ENCODE data around the gene ACSL5. TPM values are rescaled to one million over a fixed set of nuclear protein-coding genes. Genes with fewer than 3 reads are reported as not detected.

The ACSL5 gene
- total and polyA plus RNA-seq, 10 of the 15 experiments (the other 5 are each of a cell fraction or from before 2014, with no cell fraction given) = 22.3 to 57.0 (median 46.4) TPM

DNA sequence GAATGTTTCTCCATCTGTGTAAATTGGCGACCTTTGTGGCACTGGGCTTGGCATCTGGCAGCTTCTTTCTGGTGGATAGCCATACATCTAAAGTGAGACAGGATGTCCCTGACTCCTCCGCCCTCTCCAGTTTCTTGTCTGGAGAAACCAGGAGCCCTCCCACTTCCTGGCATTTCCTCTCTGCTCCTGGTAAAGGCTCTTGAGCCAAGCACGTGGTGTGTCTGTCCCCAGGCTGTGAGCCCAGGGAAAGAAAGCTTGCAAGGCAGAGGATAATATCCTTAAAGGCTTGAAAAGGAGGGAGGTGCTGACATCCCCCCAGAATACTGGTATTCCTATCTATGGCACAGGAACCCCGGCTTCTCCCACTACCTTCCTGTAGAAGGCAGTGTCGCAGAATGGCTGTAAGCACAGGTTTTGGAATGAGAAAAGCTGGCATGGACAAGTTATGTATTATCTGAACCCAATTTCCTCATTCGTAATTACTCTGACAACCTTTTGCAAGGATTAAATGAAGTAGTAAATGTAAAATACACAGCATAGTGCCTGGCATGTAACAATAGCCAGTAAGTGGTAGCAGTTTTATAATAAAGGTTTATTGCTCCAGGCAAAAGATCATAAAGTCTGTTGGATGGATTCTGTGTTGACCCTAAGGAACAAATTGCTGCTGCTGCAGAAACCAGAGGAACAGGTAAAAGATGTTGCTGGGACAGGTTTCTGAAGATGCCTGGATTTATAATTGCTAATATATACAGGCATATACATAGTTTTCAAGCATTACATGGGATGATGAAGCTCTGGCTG, 11.8 kb upstream of the ACSL5 start (continued):
- no peak for TF ChIP-seq NFXL1 (IDR thresholded peaks at IDR 0.05; ENCODE audit: borderline replicate concordance)
- no peak for TF ChIP-seq ELK1 (IDR thresholded peaks at IDR 0.05; ENCODE audit: low read depth, low read length)
- TF ChIP-seq BHLHE40 (IDR thresholded peaks at IDR 0.05; ENCODE audit: borderline replicate concordance in 1 of 2, low read depth in 2 of 2, low read length in 1 of 2) = no peak
- TF ChIP-seq, protein P1, sequence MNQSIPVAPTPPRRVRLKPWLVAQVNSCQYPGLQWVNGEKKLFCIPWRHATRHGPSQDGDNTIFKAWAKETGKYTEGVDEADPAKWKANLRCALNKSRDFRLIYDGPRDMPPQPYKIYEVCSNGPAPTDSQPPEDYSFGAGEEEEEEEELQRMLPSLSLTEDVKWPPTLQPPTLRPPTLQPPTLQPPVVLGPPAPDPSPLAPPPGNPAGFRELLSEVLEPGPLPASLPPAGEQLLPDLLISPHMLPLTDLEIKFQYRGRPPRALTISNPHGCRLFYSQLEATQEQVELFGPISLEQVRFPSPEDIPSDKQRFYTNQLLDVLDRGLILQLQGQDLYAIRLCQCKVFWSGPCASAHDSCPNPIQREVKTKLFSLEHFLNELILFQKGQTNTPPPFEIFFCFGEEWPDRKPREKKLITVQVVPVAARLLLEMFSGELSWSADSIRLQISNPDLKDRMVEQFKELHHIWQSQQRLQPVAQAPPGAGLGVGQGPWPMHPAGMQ (IDR thresholded peaks at IDR 0.05; ENCODE audit: borderline replicate concordance) = no peak

GRCh38 chr10:112362833-112363232, 11.1 kb upstream of the ACSL5 start:
- ChIA-PET RAD21 (ENCODE audit: unreplicated experiment) (interaction anchor here (1.0 kb wide), 1 partner anchor 110 kb away, joined by 3 read pairs; no protein-coding TSS in a partner anchor), SMC1A (ENCODE audit: uncharacterized antibody, unreplicated experiment) (no interaction called here), POLR2A (no interaction called here), CTCF (interaction anchor here (1.4 to 1.5 kb wide), 2 partner anchors 13 to 72 kb away, joined by 3 read pairs; no protein-coding TSS in a partner anchor)
- Histone ChIP-seq H3K9ac (ENCODE audit: control insufficient read depth, insufficient read depth, low read length) (no peak overlapping the region), H2AFZ (ENCODE audit: control insufficient read depth, low read depth, low read length) (no peak overlapping the region), H3K27ac (ENCODE audit: control insufficient read depth, insufficient read depth) (no peak overlapping the region), H3K27me3 (replicated peaks in 1 of 2; ENCODE audit: control insufficient read depth in 2 of 2, insufficient read depth in 2 of 2, low read length in 1 of 2) (no peaks in the 10 kb centered on the region), H3K9me3 (replicated peaks; ENCODE audit: control insufficient read depth, insufficient read depth, low read length) (no peaks in the 10 kb centered on the region), H3K4me1 (ENCODE audit: control insufficient read depth, insufficient read depth, low read length) (no peaks in the 10 kb centered on the region), H3K4me2 (ENCODE audit: control insufficient read depth, insufficient read depth) (no peak overlapping the region), H3K4me3 (no peak overlapping the region), H3K36me3 (ENCODE audit: control insufficient read depth in 2 of 2, insufficient read depth in 2 of 2, low read length in 1 of 2) (no peaks in the 10 kb centered on the region), H4K20me1 (ENCODE audit: control insufficient read depth, insufficient read depth) (no peaks in the 10 kb centered on the region), H3K79me2 (ENCODE audit: control insufficient read depth, insufficient read depth, low read length) (no peaks in the 10 kb centered on the region)
- ATAC-seq (no peak), DNase-seq (ENCODE audit: low read depth, low spot score) (no peak), FAIRE-seq (no peak)
- 31% methylated on average over 8 of the region's 8 CpGs for WGBS (ENCODE audit: insufficient coverage, insufficient replicate concordance, low lambda C conversion rate, missing lambda C conversion rate)
- intact Hi-C loops (cut with micrococcal nuclease; ENCODE audit: unreplicated experiment) (no loop called here), in situ Hi-C loops (cut with MboI) (no loop called here)
- BruUV-seq (replicated peaks) = no TSS peak
- TF ChIP-seq CREM (IDR thresholded peaks at IDR 0.05; ENCODE audit: low read depth) (no peak), ATF7 (IDR thresholded peaks at IDR 0.05; ENCODE audit: low read depth) (no peak), CBX3 (IDR thresholded peaks at IDR 0.05; ENCODE audit: borderline replicate concordance, low read depth) (no peak), ZNF274 (IDR thresholded peaks at IDR 0.05; ENCODE audit: insufficient read depth, insufficient read length) (no peak)
- TF ChIP-seq, protein P2, sequence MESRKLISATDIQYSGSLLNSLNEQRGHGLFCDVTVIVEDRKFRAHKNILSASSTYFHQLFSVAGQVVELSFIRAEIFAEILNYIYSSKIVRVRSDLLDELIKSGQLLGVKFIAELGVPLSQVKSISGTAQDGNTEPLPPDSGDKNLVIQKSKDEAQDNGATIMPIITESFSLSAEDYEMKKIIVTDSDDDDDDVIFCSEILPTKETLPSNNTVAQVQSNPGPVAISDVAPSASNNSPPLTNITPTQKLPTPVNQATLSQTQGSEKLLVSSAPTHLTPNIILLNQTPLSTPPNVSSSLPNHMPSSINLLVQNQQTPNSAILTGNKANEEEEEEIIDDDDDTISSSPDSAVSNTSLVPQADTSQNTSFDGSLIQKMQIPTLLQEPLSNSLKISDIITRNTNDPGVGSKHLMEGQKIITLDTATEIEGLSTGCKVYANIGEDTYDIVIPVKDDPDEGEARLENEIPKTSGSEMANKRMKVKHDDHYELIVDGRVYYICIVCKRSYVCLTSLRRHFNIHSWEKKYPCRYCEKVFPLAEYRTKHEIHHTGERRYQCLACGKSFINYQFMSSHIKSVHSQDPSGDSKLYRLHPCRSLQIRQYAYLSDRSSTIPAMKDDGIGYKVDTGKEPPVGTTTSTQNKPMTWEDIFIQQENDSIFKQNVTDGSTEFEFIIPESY (IDR thresholded peaks at IDR 0.05) = no peak
- TF ChIP-seq, protein P3, sequence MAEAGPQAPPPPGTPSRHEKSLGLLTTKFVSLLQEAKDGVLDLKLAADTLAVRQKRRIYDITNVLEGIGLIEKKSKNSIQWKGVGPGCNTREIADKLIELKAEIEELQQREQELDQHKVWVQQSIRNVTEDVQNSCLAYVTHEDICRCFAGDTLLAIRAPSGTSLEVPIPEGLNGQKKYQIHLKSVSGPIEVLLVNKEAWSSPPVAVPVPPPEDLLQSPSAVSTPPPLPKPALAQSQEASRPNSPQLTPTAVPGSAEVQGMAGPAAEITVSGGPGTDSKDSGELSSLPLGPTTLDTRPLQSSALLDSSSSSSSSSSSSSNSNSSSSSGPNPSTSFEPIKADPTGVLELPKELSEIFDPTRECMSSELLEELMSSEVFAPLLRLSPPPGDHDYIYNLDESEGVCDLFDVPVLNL (IDR thresholded peaks at IDR 0.05; ENCODE audit: low read depth, low read length) = no peak

All from GM12878 (cell line).